Astrocyte (in vitro differentiated cells and primary cell): Measurements from ENCODE around the gene AGPS.
"Not testable (repeated sequence)": the region's sequence is repeated elsewhere in the genome, so short reads cannot be mapped to it uniquely, and the experiment has no call there.

Experiments used
- CTCF ChIP-seq: IDR thresholded peaks from 2 replicates; pipeline ENCODE4 v1.5.1; 2011; ENCODE audit warnings: low read depth, mild to moderate bottlenecking, inconsistent platforms, low read length, moderate library complexity; ENCODE audit not compliant: insufficient read depth
- EZH2 ChIP-seq: IDR thresholded peaks from 2 replicates; pipeline ENCODE4 v1.6.1; 2012; ENCODE audit warnings: mild to moderate bottlenecking, low read length, inconsistent platforms; ENCODE audit not compliant: insufficient read depth

DNA sequence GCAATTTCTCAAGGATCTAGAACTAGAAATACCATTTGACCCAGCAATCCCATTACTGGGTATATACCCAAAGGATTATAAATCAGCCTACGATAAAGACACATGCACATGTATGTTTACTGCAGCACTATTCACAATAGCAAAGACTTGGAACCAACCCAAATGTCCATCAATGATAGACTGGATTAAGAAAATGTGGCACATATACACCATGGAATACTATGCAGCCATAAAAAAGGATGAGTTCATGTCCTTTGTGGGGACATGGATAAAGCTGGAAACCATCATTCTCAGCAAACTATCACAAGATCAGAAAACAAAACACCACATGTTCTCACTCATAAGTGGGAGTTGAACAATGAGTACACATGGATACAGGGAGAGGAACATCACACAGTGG is 67.2 kb downstream of the AGPS start:
- TF ChIP-seq CTCF, EZH2: not testable (repeated sequence)
